ENCODE measurements around the gene C1QTNF4. TPM values are rescaled to one million over a fixed set of nuclear protein-coding genes. Genes with fewer than 3 reads are reported as not detected.

Gene C1QTNF4
- total and polyA plus RNA-seq, 2 of the 4 experiments (the other 2 are of a cell fraction) = 0.12 TPM; not detected in 1

DNA sequence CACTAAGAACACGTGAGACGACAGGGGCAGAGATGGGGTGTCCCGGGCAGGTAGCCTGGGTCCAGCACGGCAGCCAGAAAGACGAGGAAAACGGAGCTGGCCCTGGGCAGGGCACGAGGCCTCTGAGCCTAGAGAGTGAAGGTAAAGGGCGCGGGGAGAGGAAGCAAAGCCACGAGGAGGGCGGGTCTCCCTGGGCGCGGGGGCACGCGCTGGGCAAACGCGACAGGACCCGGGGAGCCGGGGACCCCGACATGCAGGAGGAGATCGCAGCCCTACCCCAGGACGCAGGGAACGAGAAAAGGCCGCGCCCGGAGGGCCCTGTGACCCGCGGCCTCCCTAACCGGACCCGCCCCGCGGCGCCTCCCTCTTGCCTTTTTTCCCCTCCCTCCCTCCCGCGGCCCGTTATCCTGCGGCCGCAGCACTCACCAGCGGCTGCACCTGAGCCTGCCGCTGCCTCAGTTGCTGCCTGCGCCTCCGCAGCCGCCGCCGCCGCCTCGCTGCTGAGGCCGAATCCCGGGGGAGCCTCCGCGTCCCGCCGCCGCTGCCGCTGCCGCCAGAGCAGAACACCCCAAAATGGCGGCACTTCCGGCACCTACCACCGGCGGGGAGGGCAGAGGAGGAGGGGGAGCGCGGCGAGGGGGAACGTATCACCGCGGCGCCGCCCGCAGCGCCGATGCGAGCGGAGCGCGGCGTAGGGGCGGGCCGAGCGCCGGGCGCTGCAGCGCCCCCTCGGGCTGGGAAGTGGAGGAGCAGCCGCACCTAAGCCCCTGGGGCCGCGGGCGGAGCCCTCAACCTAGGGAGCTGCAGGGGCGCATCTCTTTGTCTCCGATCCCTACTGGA, 41.4 kb downstream of the C1QTNF4 start, which contains the start of gene CELF1:
TSS of gene CELF1 (minus strand) at position 567 of the 840 bp plus-strand sequence. CDS start 53,609 bp downstream, outside the sequence.
- peak within 1 kb of the TSS; percentile 97 for H2AFZ ChIP-seq (replicated peaks; ENCODE audit: low read length, poor library complexity)
- H3K4me1 ChIP-seq (ENCODE audit: control insufficient read depth, insufficient read depth, low read length) = peaks cover 3% of the 10 kb centered on the region
- H2AK5ac ChIP-seq (ENCODE audit: low read depth, low read length) = peak within 1 kb of the TSS; percentile 92
- H3K27me3 ChIP-seq (ENCODE audit: control insufficient read depth, insufficient read depth, low read length) = no peaks in the 10 kb centered on the region
- peaks cover 46% of the 10 kb centered on the region for H4K20me1 ChIP-seq (ENCODE audit: insufficient read depth, low read length)
- 0% methylated on average over 37 of the region's 89 CpGs; no CpG with 5 or more reads in 1 of the 2 experiments for WGBS, 2 experiments (ENCODE audit: extremely low coverage in 2 of 2, insufficient read length in 1 of 2)
- peak; percentile 83 for DNase-seq
- ATAC-seq (ENCODE audit: low read depth) = peak; percentile 98
- H3K9ac ChIP-seq (ENCODE audit: low read depth, low read length) = peak within 1 kb of the TSS; percentile 97
- peak within 1 kb of the TSS; percentile 100 for H3K4me2 ChIP-seq (ENCODE audit: low read depth, low read length)
- dilution Hi-C loops (cut with HindIII; ENCODE audit: low sequenced_read_pairs, unreplicated experiment) (no loop called here), in situ Hi-C loops (cut with MboI; ENCODE audit: low sequenced_read_pairs) (no loop called here), intact Hi-C loops (cut with micrococcal nuclease) (loop anchor here (1.0 kb wide), 1 partner anchor 55 kb away; no protein-coding TSS in a partner anchor)
- H2BK5ac ChIP-seq (ENCODE audit: low read depth, low read length, poor library complexity, severe bottlenecking) = peak within 1 kb of the TSS; percentile 86
- H2BK120ac ChIP-seq (ENCODE audit: low read depth, low read length) = peak within 1 kb of the TSS; percentile 54; the same call in 1 of the 2 replicates
- H4K8ac ChIP-seq (ENCODE audit: low read depth in 2 of 2, low read length in 2 of 2) = peak within 1 kb of the TSS; percentile 58 to 89
- BruUV-seq (replicated peaks) = no TSS peak
- no peak within 1 kb of the TSS for H2BK15ac ChIP-seq (ENCODE audit: low read depth, low read length)
- peak within 1 kb of the TSS; percentile 89 for H4K5ac ChIP-seq (ENCODE audit: low read depth, low read length)
- peak within 1 kb of the TSS; percentile 93 for H3K23ac ChIP-seq (ENCODE audit: low read depth, low read length)
- peak within 1 kb of the TSS; percentile 94 for H3K4ac ChIP-seq (ENCODE audit: low read depth, low read length)
- H4K91ac ChIP-seq (ENCODE audit: insufficient read depth, low read depth, low read length) = peak within 1 kb of the TSS; percentile 76
- H3K56ac ChIP-seq (ENCODE audit: extremely low read depth, insufficient read depth, low read length) = peak within 1 kb of the TSS; percentile 81
- peak within 1 kb of the TSS; percentile 93 for H3K27ac ChIP-seq (ENCODE audit: insufficient read depth, low read length)
- H3K9me1 ChIP-seq (ENCODE audit: insufficient read depth, low read length) = peaks cover 6% of the 10 kb centered on the region
- no peaks in the 10 kb centered on the region for H3K36me3 ChIP-seq (ENCODE audit: control insufficient read depth, insufficient read depth, low read length)
- H3K79me1 ChIP-seq (ENCODE audit: low read depth in 1 of 2, low read length in 2 of 2) = peaks cover 0 to 44% of the 10 kb centered on the region in 2 experiments; a peak in 2 of 4 replicates
- H3K4me3 ChIP-seq (ENCODE audit: insufficient read depth, low read depth, low read length) = peak within 1 kb of the TSS; percentile 99
- POLR2A ChIA-PET (ENCODE audit: unreplicated experiment) = interaction anchor here (0.5 to 1.0 kb wide), 3 partner anchors 12 to 54 kb away, joined by 3 to 5 read pairs (median 3); no protein-coding TSS in a partner anchor
- peak within 1 kb of the TSS; percentile 97 for H2AK9ac ChIP-seq (replicated peaks; ENCODE audit: low read depth, low read length, poor library complexity)
- H2BK20ac ChIP-seq (ENCODE audit: low read depth, low read length) = peak within 1 kb of the TSS; percentile 27; the same call in 1 of the 2 replicates
- CTCF ChIA-PET = interaction anchor here (0.6 to 1.9 kb wide), 5 partner anchors 9 to 66 kb away, joined by 3 to 5 read pairs (median 4); partner anchors contain the start of gene PTPMT1
- no peaks in the 10 kb centered on the region for H3K9me3 ChIP-seq (ENCODE audit: control insufficient read depth, insufficient read depth, low read length)
- peak within 1 kb of the TSS; percentile 87 for H3K18ac ChIP-seq (ENCODE audit: low read depth, low read length)
- H3K14ac ChIP-seq (replicated peaks; ENCODE audit: low read depth, low read length) = peak within 1 kb of the TSS; percentile 92
- TF ChIP-seq MXI1 (IDR thresholded peaks at IDR 0.05; ENCODE audit: borderline replicate concordance, low read depth, low read length) = no peak
- TF ChIP-seq, protein P1, sequence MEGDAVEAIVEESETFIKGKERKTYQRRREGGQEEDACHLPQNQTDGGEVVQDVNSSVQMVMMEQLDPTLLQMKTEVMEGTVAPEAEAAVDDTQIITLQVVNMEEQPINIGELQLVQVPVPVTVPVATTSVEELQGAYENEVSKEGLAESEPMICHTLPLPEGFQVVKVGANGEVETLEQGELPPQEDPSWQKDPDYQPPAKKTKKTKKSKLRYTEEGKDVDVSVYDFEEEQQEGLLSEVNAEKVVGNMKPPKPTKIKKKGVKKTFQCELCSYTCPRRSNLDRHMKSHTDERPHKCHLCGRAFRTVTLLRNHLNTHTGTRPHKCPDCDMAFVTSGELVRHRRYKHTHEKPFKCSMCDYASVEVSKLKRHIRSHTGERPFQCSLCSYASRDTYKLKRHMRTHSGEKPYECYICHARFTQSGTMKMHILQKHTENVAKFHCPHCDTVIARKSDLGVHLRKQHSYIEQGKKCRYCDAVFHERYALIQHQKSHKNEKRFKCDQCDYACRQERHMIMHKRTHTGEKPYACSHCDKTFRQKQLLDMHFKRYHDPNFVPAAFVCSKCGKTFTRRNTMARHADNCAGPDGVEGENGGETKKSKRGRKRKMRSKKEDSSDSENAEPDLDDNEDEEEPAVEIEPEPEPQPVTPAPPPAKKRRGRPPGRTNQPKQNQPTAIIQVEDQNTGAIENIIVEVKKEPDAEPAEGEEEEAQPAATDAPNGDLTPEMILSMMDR (conservative IDR thresholded peaks at IDR 0.05; ENCODE audit: low read depth, low read length) = peak; percentile 96
- no peak for TF ChIP-seq MAFK (IDR thresholded peaks at IDR 0.05; ENCODE audit: low read depth, low read length)
- TF ChIP-seq MAZ (IDR thresholded peaks at IDR 0.05; ENCODE audit: borderline replicate concordance, low read depth, low read length) = peak; percentile 100
- no peak for TF ChIP-seq CEBPB (IDR thresholded peaks at IDR 0.05; ENCODE audit: low read depth, low read length)
- TF ChIP-seq, protein P2, sequence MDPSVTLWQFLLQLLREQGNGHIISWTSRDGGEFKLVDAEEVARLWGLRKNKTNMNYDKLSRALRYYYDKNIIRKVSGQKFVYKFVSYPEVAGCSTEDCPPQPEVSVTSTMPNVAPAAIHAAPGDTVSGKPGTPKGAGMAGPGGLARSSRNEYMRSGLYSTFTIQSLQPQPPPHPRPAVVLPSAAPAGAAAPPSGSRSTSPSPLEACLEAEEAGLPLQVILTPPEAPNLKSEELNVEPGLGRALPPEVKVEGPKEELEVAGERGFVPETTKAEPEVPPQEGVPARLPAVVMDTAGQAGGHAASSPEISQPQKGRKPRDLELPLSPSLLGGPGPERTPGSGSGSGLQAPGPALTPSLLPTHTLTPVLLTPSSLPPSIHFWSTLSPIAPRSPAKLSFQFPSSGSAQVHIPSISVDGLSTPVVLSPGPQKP (IDR thresholded peaks at IDR 0.05; ENCODE audit: borderline replicate concordance, low read depth, low read length) = no peak
- no peak for TF ChIP-seq RCOR1 (IDR thresholded peaks at IDR 0.05; ENCODE audit: insufficient replicate concordance, low read length)
- TF ChIP-seq NFE2L2 (IDR thresholded peaks at IDR 0.05; ENCODE audit: low read depth, low read length) = no peak
- peak; percentile 43; the same call in 1 of the 2 replicates for TF ChIP-seq POLR2A (IDR thresholded peaks at IDR 0.05; ENCODE audit: low read depth, low read length)
- TF ChIP-seq BHLHE40 (IDR thresholded peaks at IDR 0.05; ENCODE audit: low read depth, low read length) = peak; percentile 41; the same call in 1 of the 2 replicates
- TF ChIP-seq, protein P3, sequence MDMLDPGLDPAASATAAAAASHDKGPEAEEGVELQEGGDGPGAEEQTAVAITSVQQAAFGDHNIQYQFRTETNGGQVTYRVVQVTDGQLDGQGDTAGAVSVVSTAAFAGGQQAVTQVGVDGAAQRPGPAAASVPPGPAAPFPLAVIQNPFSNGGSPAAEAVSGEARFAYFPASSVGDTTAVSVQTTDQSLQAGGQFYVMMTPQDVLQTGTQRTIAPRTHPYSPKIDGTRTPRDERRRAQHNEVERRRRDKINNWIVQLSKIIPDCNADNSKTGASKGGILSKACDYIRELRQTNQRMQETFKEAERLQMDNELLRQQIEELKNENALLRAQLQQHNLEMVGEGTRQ (IDR thresholded peaks at IDR 0.05; ENCODE audit: low read depth, low read length) = no peak
- no peak for TF ChIP-seq CHD1 (IDR thresholded peaks at IDR 0.05; ENCODE audit: low read depth, low read length)
- TF ChIP-seq RAD21 (IDR thresholded peaks at IDR 0.05; ENCODE audit: low read length) = peak; percentile 72
